Neutrophil (primary cell): Measurements from ENCODE around the gene PID1.

Source experiments
- H3K27ac ChIP-seq: fragments of 200-600 bp; sonication (generic); 2 replicates; pipeline ENCODE4 v1.5.1; 2016; ENCODE audit warnings: mild to moderate bottlenecking, moderate library complexity
- H3K27me3 ChIP-seq: fragments of 200-600 bp; sonication (generic); 2 replicates; pipeline ENCODE4 v1.6.0; 2016; ENCODE audit warnings: mild to moderate bottlenecking
- H3K36me3 ChIP-seq: fragments of 200-600 bp; sonication (generic); 2 replicates; pipeline ENCODE4 v1.5.1; 2017
- H3K4me1 ChIP-seq, 2 experiments: fragments of 200-600 bp in 1 of 2; sonication (generic) in 1 of 2; 1 replicate in 1 of 2; 2 replicates in 1 of 2; pipeline versions ENCODE4 v1.5.1 to v1.6.1; 2013 to 2016; ENCODE audit warnings: low read depth in 1 of 2, low read length in 1 of 2, mild to moderate bottlenecking in 1 of 2, moderate library complexity in 1 of 2; ENCODE audit not compliant: control insufficient read depth in 1 of 2, insufficient read depth in 1 of 2
- H3K4me3 ChIP-seq, 2 experiments: fragments of 200-600 bp in 1 of 2; sonication (generic) in 1 of 2; 1 replicate in 1 of 2; 2 replicates in 1 of 2; pipeline ENCODE4 v1.5.1; 2013 to 2016; ENCODE audit warnings: low read depth in 1 of 2, low read length in 1 of 2, mild to moderate bottlenecking in 1 of 2, moderate library complexity in 1 of 2
- H3K9me3 ChIP-seq: fragments of 200-600 bp; sonication (generic); 2 replicates; pipeline ENCODE4 v1.5.1; 2016
- CTCF ChIP-seq: fragments of 200-600 bp; sonication (generic); IDR thresholded peaks from 2 replicates; pipeline ENCODE4 v1.5.1; 2016; ENCODE audit warnings: antibody characterized with exemption

Gene PID1

DNA sequence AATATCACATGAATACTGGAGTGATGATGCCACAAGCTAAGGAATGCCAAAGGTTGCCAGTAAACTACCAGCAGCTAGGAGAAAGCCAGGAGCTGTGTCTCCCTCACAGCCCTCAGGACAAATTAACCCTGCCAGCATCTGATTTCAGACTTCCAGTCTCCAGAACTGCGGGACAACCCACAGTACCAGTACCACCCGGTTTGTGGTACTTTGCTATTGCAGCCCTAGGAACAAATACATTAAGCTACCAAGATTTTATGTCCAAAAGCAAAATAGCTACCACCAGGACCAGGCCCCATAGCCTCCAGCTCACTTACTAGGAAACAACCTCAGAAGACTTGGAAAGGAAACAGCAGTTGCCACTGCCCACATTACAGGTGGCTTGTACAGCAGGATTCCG is 10.0 kb downstream of the PID1 start:
- no peak for TF ChIP-seq CTCF
- Histone ChIP-seq H3K27me3 (no peaks in the 10 kb centered on the region), H3K4me1 (no peaks in the 10 kb centered on the region), H3K9me3 (no peaks in the 10 kb centered on the region), H3K27ac (no peak overlapping the region), H3K4me3 (no peak overlapping the region), H3K36me3 (no peaks in the 10 kb centered on the region)

DNA sequence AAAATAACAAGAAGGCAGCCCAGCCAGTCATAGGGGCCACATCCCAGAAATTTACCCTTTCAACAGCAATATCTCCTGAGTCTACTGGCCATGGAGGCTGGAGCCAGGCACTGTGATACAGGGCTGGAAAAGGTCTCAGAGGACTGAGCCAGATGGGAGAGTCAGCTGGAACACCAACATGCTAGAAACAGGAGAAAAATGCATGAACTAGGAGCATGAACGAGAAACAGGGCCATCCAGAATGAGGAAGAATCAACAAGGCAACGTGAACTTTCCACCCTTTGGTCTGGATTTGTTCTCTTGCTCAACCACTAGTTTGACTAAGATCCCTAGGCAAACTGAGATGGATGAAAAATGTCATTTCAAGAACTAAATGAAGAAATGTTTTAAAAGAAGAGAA is 13.1 kb downstream of the PID1 start:
- H3K36me3 ChIP-seq, result no peaks in the 10 kb centered on the region

DNA sequence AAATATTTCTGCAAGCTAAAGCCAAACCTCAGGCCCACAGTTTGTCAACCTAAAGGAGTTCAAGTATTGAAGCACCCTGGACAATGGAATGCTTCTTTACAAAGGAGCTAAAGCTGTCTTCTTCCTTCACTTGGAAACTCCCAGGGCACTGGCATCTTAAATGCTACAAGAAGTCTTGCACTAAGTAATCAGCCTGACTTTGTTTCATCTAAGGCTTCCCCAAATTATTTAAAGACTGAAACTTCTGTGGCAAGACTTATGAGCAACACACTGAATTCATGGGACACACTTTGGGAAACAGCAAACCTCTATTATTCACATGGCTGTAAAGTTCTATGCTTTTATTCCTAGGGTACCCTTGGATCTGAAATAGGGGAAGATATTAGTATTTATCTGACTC is 14.7 kb downstream of the PID1 start:
- Histone ChIP-seq H3K27me3 (no peaks in the 10 kb centered on the region), H3K27ac (no peak overlapping the region), H3K4me1 (no peaks in the 10 kb centered on the region), H3K9me3 (no peaks in the 10 kb centered on the region), H3K4me3 (no peak overlapping the region), H3K36me3 (no peaks in the 10 kb centered on the region)
- TF ChIP-seq CTCF, result no peak

More for the DNA sequence above, 13.1 kb downstream of the PID1 start:
- Histone ChIP-seq H3K27ac (no peak overlapping the region), H3K9me3 (no peaks in the 10 kb centered on the region), H3K4me3 (no peak overlapping the region), H3K4me1 (no peaks in the 10 kb centered on the region), H3K27me3 (no peaks in the 10 kb centered on the region)
- TF ChIP-seq CTCF, result no peak

GRCh38 chr2:229254206-229254605 is 16.9 kb downstream of the PID1 start:
- Histone ChIP-seq H3K36me3 (no peaks in the 10 kb centered on the region), H3K4me1 (no peaks in the 10 kb centered on the region), H3K9me3 (no peaks in the 10 kb centered on the region), H3K4me3 (no peak overlapping the region), H3K27me3 (no peaks in the 10 kb centered on the region), H3K27ac (no peak overlapping the region)
- TF ChIP-seq CTCF, result no peak

DNA sequence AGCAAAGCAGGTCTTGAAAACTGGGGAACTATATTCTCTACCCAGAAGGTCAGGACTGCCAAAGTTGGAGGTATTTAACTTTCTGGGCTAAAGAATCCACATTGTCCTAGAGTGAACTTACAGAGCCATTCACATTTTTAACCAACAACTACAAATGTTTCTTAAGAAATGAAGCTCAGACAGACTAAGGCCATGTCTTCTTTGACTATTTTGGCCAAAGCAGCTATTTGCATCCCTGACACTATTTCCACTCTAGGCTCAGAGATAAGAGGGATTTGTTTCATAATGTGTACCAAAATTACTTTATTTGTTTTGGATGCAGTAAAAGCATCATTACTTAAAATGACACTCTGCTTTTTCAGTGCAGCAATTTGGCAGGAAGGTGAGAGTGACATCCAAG is 18.1 kb downstream of the PID1 start:
- Histone ChIP-seq H3K27ac (no peak overlapping the region), H3K36me3 (no peaks in the 10 kb centered on the region), H3K4me1 (no peaks in the 10 kb centered on the region), H3K4me3 (no peak overlapping the region), H3K9me3 (no peaks in the 10 kb centered on the region), H3K27me3 (no peaks in the 10 kb centered on the region)
- TF ChIP-seq CTCF, result no peak

DNA sequence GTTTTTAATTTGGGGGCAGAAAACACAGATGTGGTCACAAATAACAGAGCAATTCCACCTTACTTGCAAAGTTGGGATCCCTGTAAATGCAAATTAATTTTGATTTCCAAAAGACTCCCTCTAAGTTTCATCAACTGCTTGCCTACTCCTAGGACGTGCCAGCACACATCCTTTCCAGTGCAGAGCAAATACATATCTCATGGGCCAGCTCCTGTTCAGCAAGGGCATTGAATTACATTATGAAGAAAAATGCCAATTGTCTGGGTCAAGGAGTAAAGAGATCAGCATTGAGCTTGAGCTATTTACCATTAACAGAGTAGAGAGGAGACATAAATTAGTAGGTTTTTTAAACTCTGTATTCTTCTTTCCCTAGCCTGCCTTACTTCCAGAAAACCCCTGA is 18.8 kb downstream of the PID1 start:
- H3K4me3 ChIP-seq, result no peak overlapping the region
- H3K27ac ChIP-seq, result no peak overlapping the region
- TF ChIP-seq CTCF, result no peak

More for the DNA sequence above, 18.8 kb downstream of the PID1 start:
- Histone ChIP-seq H3K4me1 (no peaks in the 10 kb centered on the region), H3K9me3 (no peaks in the 10 kb centered on the region), H3K36me3 (no peaks in the 10 kb centered on the region), H3K27me3 (no peaks in the 10 kb centered on the region)
